WTC11 (cell line): ENCODE data around the gene MRPS14. TPM values are rescaled to one million over a fixed set of nuclear protein-coding genes. Genes with fewer than 3 reads are reported as not detected.

Source experiments
- ATAC-seq: fragments of 200-7000 bp; cut with Tn5 transposase; 2 replicates; pipeline ENCODE4 v1.10.0; 2021; ENCODE audit warnings: mild to moderate bottlenecking, moderate library complexity
- CTCF ChIA-PET: fragments of 300-600 bp; sonication (Branson Sonifier 250); formaldehyde crosslinking; loops from one replicate; lab custom pipeline; 2021; ENCODE audit warnings: antibody characterized with exemption; lab: Charles Lee
- POLR2A ChIA-PET: fragments of 350-600 bp; sonication (Branson Sonifier 250); formaldehyde crosslinking; loops from one replicate; lab custom pipeline; 2021; ENCODE audit warnings: antibody characterized with exemption; lab: Charles Lee
- DNase-seq: peaks from one replicate; pipeline ENCODE4 v3.0.0; 2021; ENCODE audit warnings: low spot score
- H3K27ac Mint-ChIP-seq: 2 replicates; pipeline ENCODE4 v1.8.0; 2021; ENCODE audit warnings: mixed read lengths
- H3K27me3 Mint-ChIP-seq: 2 replicates; pipeline ENCODE4 v1.8.0; 2021; ENCODE audit warnings: low read depth, mild to moderate bottlenecking, moderate library complexity, mixed read lengths
- H3K36me3 Mint-ChIP-seq: 2 replicates; pipeline ENCODE4 v1.8.0; 2021; ENCODE audit warnings: mixed read lengths
- H3K4me1 Mint-ChIP-seq: 2 replicates; pipeline ENCODE4 v1.8.0; 2022; ENCODE audit warnings: mixed read lengths
- H3K4me3 Mint-ChIP-seq: 2 replicates; pipeline ENCODE4 v1.8.0; 2021; ENCODE audit warnings: mild to moderate bottlenecking, moderate library complexity, mixed read lengths
- H3K9me3 Mint-ChIP-seq: 2 replicates; pipeline ENCODE4 v1.8.0; 2021; ENCODE audit warnings: mixed read lengths
- CBFB ChIP-seq: sonication (generic); formaldehyde crosslinking; IDR thresholded peaks from 2 replicates; pipeline ENCODE4 v1.8.1; 2022; ENCODE audit warnings: mild to moderate bottlenecking, low read depth, missing genetic modification reagents
- ELF4 ChIP-seq: sonication (generic); formaldehyde crosslinking; IDR thresholded peaks from 2 replicates; pipeline ENCODE4 v1.8.1; 2022; ENCODE audit warnings: low read depth, mild to moderate bottlenecking, moderate library complexity, missing genetic modification reagents
- EMX1 ChIP-seq: fragments of 250-450 bp; sonication (Bioruptor Pico); IDR thresholded peaks from 2 replicates; pipeline ENCODE4 v1.8.0; 2021; ENCODE audit warnings: mild to moderate bottlenecking
- ESRRA ChIP-seq: sonication (generic); formaldehyde crosslinking; IDR thresholded peaks from 2 replicates; pipeline ENCODE4 v1.8.1; 2022; ENCODE audit warnings: mild to moderate bottlenecking, missing genetic modification reagents, borderline replicate concordance
- ETV6 ChIP-seq: sonication (generic); formaldehyde crosslinking; IDR thresholded peaks from 2 replicates; pipeline ENCODE4 v1.8.1; 2022; ENCODE audit warnings: mild to moderate bottlenecking, missing genetic modification reagents
- GABPB1 ChIP-seq: sonication (generic); formaldehyde crosslinking; IDR thresholded peaks from 2 replicates; pipeline ENCODE4 v1.8.1; 2023; ENCODE audit warnings: mild to moderate bottlenecking, missing genetic modification reagents
- GTF2I ChIP-seq: fragments of 250-450 bp; sonication (Bioruptor Pico); conservative IDR thresholded peaks from 2 replicates; pipeline ENCODE4 v1.4.0; 2021; ENCODE audit warnings: mild to moderate bottlenecking
- NR1H2 ChIP-seq: sonication (generic); formaldehyde crosslinking; IDR thresholded peaks from 2 replicates; pipeline ENCODE4 v1.9.0; 2021; ENCODE audit warnings: mild to moderate bottlenecking, moderate library complexity, missing genetic modification reagents
- PRRX2 ChIP-seq: fragments of 250-450 bp; sonication (Bioruptor Pico); IDR thresholded peaks from 2 replicates; pipeline ENCODE4 v1.8.0; 2021; ENCODE audit warnings: mild to moderate bottlenecking
- TEAD4 ChIP-seq: sonication (generic); formaldehyde crosslinking; IDR thresholded peaks from 2 replicates; pipeline ENCODE4 v1.8.0; 2022; ENCODE audit warnings: mild to moderate bottlenecking, missing genetic modification reagents
- ZNF121 ChIP-seq: sonication (generic); formaldehyde crosslinking; IDR thresholded peaks from 2 replicates; pipeline ENCODE4 v1.8.0; 2023; ENCODE audit warnings: missing genetic modification reagents
- ZNF416 ChIP-seq: fragments of 250-450 bp; sonication (Bioruptor Pico); IDR thresholded peaks from 2 replicates; pipeline ENCODE4 v1.9.0; 2021; ENCODE audit warnings: mild to moderate bottlenecking, inconsistent platforms
- ZNF671 ChIP-seq: fragments of 250-450 bp; sonication (Bioruptor Pico); IDR thresholded peaks from 2 replicates; pipeline ENCODE4 v1.8.0; 2021; ENCODE audit warnings: mild to moderate bottlenecking
- total RNA-seq: library from RNA; stranded (reverse); gene quantifications from 3 replicates; pipeline ENCODE4 v1.2.3, GENCODE V29; 2021
- TF ChIP-seq, protein P1 (sequence below): sonication (generic); formaldehyde crosslinking; IDR thresholded peaks from 2 replicates; pipeline ENCODE4 v1.8.0; 2023; ENCODE audit warnings: missing genetic modification reagents, mild to moderate bottlenecking, borderline replicate concordance
- TF ChIP-seq, protein P2 (sequence below): fragments of 200-600 bp; IDR thresholded peaks from 2 replicates; pipeline ENCODE4 v1.8.0; 2022; ENCODE audit warnings: antibody characterized with exemption
- TF ChIP-seq, protein P3 (sequence below): sonication (generic); formaldehyde crosslinking; IDR thresholded peaks from 2 replicates; pipeline ENCODE4 v1.8.0; 2023; ENCODE audit warnings: missing genetic modification reagents
- TF ChIP-seq, protein P4 (sequence below): sonication (generic); formaldehyde crosslinking; IDR thresholded peaks from 2 replicates; pipeline ENCODE4 v1.8.0; 2022; ENCODE audit warnings: mild to moderate bottlenecking, missing genetic modification reagents
- TF ChIP-seq, protein P5 (sequence below): fragments of 250-450 bp; sonication (Bioruptor Pico); IDR thresholded peaks from 2 replicates; pipeline ENCODE4 v1.9.0; 2021; ENCODE audit warnings: mild to moderate bottlenecking
- TF ChIP-seq, protein P6 (sequence below): sonication (generic); formaldehyde crosslinking; IDR thresholded peaks from 2 replicates; pipeline ENCODE4 v1.8.1; 2022; ENCODE audit warnings: missing genetic modification reagents, borderline replicate concordance
- TF ChIP-seq, protein P7 (sequence below): fragments of 250-450 bp; sonication (Bioruptor Pico); IDR thresholded peaks from 2 replicates; pipeline ENCODE4 v1.9.0; 2021; ENCODE audit warnings: mild to moderate bottlenecking

MRPS14 gene
- total RNA-seq, 1 experiment from 2014 or later, result 30.4 TPM

DNA sequence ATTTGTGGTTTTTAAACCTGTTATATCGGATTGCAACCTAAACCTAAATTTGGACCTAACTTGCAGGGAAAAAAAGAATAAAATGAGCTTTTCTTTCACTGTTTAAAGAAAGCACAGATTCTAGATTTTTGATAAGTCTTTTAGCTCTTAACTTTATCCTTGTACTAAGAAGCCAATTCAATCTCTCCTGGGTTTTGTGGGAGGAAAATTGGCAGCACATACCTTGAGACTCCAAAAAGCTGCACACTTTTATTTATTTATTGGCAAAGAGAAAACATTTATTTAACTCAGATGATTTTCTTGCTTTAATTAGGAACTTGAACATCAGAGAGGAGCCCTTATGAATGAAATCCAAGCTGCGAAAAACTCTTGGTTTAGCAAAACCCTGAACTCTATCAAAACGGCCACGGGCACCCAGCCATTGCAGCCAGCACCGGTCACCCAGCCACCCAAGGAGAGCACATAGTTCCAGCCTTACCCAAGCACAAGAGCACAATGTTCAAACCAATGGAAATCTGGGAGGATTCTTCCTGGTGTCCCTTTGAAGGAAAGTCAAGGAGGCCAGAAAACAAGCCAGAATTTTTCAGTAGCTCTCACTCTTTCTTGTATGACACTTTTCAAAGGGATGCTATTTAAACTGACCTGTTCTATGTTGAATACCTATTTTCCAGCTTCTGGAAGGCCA, 33.5 kb downstream of the MRPS14 start (continued):
- TF ChIP-seq, protein P1, sequence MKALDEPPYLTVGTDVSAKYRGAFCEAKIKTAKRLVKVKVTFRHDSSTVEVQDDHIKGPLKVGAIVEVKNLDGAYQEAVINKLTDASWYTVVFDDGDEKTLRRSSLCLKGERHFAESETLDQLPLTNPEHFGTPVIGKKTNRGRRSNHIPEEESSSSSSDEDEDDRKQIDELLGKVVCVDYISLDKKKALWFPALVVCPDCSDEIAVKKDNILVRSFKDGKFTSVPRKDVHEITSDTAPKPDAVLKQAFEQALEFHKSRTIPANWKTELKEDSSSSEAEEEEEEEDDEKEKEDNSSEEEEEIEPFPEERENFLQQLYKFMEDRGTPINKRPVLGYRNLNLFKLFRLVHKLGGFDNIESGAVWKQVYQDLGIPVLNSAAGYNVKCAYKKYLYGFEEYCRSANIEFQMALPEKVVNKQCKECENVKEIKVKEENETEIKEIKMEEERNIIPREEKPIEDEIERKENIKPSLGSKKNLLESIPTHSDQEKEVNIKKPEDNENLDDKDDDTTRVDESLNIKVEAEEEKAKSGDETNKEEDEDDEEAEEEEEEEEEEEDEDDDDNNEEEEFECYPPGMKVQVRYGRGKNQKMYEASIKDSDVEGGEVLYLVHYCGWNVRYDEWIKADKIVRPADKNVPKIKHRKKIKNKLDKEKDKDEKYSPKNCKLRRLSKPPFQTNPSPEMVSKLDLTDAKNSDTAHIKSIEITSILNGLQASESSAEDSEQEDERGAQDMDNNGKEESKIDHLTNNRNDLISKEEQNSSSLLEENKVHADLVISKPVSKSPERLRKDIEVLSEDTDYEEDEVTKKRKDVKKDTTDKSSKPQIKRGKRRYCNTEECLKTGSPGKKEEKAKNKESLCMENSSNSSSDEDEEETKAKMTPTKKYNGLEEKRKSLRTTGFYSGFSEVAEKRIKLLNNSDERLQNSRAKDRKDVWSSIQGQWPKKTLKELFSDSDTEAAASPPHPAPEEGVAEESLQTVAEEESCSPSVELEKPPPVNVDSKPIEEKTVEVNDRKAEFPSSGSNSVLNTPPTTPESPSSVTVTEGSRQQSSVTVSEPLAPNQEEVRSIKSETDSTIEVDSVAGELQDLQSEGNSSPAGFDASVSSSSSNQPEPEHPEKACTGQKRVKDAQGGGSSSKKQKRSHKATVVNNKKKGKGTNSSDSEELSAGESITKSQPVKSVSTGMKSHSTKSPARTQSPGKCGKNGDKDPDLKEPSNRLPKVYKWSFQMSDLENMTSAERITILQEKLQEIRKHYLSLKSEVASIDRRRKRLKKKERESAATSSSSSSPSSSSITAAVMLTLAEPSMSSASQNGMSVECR (CRISPR knock-in tag), result no peak
- TF ChIP-seq, protein P2, sequence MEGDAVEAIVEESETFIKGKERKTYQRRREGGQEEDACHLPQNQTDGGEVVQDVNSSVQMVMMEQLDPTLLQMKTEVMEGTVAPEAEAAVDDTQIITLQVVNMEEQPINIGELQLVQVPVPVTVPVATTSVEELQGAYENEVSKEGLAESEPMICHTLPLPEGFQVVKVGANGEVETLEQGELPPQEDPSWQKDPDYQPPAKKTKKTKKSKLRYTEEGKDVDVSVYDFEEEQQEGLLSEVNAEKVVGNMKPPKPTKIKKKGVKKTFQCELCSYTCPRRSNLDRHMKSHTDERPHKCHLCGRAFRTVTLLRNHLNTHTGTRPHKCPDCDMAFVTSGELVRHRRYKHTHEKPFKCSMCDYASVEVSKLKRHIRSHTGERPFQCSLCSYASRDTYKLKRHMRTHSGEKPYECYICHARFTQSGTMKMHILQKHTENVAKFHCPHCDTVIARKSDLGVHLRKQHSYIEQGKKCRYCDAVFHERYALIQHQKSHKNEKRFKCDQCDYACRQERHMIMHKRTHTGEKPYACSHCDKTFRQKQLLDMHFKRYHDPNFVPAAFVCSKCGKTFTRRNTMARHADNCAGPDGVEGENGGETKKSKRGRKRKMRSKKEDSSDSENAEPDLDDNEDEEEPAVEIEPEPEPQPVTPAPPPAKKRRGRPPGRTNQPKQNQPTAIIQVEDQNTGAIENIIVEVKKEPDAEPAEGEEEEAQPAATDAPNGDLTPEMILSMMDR, result no peak
- TF ChIP-seq, protein P3, sequence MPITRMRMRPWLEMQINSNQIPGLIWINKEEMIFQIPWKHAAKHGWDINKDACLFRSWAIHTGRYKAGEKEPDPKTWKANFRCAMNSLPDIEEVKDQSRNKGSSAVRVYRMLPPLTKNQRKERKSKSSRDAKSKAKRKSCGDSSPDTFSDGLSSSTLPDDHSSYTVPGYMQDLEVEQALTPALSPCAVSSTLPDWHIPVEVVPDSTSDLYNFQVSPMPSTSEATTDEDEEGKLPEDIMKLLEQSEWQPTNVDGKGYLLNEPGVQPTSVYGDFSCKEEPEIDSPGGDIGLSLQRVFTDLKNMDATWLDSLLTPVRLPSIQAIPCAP, result no peak
- no peak for TF ChIP-seq ZNF416
- no peak for TF ChIP-seq ETV6 (CRISPR knock-in tag)
- TF ChIP-seq, protein P4, sequence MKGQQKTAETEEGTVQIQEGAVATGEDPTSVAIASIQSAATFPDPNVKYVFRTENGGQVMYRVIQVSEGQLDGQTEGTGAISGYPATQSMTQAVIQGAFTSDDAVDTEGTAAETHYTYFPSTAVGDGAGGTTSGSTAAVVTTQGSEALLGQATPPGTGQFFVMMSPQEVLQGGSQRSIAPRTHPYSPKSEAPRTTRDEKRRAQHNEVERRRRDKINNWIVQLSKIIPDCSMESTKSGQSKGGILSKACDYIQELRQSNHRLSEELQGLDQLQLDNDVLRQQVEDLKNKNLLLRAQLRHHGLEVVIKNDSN (CRISPR knock-in tag), result no peak
- TF ChIP-seq TEAD4, result no peak
- TF ChIP-seq PRRX2 (CRISPR knock-in tag), result no peak
- TF ChIP-seq CBFB (CRISPR knock-in tag), result no peak
- TF ChIP-seq, protein P5, sequence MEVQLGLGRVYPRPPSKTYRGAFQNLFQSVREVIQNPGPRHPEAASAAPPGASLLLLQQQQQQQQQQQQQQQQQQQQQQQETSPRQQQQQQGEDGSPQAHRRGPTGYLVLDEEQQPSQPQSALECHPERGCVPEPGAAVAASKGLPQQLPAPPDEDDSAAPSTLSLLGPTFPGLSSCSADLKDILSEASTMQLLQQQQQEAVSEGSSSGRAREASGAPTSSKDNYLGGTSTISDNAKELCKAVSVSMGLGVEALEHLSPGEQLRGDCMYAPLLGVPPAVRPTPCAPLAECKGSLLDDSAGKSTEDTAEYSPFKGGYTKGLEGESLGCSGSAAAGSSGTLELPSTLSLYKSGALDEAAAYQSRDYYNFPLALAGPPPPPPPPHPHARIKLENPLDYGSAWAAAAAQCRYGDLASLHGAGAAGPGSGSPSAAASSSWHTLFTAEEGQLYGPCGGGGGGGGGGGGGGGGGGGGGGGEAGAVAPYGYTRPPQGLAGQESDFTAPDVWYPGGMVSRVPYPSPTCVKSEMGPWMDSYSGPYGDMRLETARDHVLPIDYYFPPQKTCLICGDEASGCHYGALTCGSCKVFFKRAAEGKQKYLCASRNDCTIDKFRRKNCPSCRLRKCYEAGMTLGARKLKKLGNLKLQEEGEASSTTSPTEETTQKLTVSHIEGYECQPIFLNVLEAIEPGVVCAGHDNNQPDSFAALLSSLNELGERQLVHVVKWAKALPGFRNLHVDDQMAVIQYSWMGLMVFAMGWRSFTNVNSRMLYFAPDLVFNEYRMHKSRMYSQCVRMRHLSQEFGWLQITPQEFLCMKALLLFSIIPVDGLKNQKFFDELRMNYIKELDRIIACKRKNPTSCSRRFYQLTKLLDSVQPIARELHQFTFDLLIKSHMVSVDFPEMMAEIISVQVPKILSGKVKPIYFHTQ, result no peak
- no peak for TF ChIP-seq EMX1 (CRISPR knock-in tag)
- TF ChIP-seq, protein P6, sequence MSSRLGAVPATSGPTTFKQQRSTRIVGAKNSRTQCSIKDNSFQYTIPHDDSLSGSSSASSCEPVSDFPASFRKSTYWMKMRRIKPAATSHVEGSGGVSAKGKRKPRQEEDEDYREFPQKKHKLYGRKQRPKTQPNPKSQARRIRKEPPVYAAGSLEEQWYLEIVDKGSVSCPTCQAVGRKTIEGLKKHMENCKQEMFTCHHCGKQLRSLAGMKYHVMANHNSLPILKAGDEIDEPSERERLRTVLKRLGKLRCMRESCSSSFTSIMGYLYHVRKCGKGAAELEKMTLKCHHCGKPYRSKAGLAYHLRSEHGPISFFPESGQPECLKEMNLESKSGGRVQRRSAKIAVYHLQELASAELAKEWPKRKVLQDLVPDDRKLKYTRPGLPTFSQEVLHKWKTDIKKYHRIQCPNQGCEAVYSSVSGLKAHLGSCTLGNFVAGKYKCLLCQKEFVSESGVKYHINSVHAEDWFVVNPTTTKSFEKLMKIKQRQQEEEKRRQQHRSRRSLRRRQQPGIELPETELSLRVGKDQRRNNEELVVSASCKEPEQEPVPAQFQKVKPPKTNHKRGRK (CRISPR knock-in tag), result no peak
- no peak for TF ChIP-seq ESRRA (CRISPR knock-in tag)
- TF ChIP-seq ZNF121 (CRISPR knock-in tag), result no peak

DNA sequence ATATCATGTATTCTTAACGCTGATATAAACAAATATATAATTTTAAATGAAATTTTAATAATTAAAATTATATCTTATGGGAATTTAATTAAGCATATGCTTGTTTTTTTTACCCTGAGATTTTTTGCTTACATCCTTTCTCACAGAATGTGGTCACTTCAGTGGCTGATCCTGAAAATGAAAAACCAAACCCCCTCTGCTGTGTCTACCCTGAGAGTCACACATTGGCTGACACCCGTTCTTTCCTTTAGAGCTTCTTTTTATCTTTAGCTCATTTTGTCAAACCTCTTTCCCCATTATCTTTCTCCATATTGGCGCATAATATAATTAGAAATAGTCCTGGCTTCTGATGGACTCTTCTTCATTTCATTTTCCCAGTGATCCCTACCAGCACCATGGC, 34.2 kb downstream of the MRPS14 start:
- Mint-ChIP-seq H3K36me3 (peaks cover 56% of the 10 kb centered on the region), H3K9me3 (no peaks in the 10 kb centered on the region), H3K27me3 (no peaks in the 10 kb centered on the region), H3K4me3 (no peak overlapping the region), H3K27ac (no peak overlapping the region), H3K4me1 (no peaks in the 10 kb centered on the region)
- CTCF ChIA-PET, result no interaction called here
- ATAC-seq (no peak), DNase-seq (no peak)
- POLR2A ChIA-PET, result no interaction called here
- no peak for TF ChIP-seq GTF2I (CRISPR knock-in tag)
- TF ChIP-seq, protein P7, sequence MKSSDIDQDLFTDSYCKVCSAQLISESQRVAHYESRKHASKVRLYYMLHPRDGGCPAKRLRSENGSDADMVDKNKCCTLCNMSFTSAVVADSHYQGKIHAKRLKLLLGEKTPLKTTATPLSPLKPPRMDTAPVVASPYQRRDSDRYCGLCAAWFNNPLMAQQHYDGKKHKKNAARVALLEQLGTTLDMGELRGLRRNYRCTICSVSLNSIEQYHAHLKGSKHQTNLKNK, result no peak
- TF ChIP-seq ZNF671 (CRISPR knock-in tag), result no peak
- no peak for TF ChIP-seq GABPB1
- no peak for TF ChIP-seq NR1H2
- TF ChIP-seq, protein P2, result no peak
- TF ChIP-seq ELF4 (CRISPR knock-in tag), result no peak
